Fibroblast of pulmonary artery (primary cell): ENCODE data around the gene PARD3.

Experiments
- DNase-seq: peaks from one replicate; pipeline ENCODE4 v3.0.0-alpha.2; 2010; ENCODE audit warnings: low read depth
- H3K4me3 ChIP-seq: replicated peaks from 2 replicates; pipeline ENCODE4 v1.5.1; 2011; ENCODE audit warnings: low read depth, mild to moderate bottlenecking, control low read depth, low read length, moderate library complexity
- CTCF ChIP-seq: IDR thresholded peaks from 2 replicates; pipeline ENCODE4 v1.5.1; 2011; ENCODE audit warnings: mild to moderate bottlenecking, control low read depth, low read length, inconsistent platforms; ENCODE audit errors: missing control alignments

Gene PARD3

GRCh38 chr10:34699904-34700517 lies 115.1 kb downstream of the PARD3 start:
- H3K4me3 ChIP-seq, result no peak overlapping the region
- no peak for TF ChIP-seq CTCF
- no peak for DNase-seq

- H3K4me3 ChIP-seq, result no peak overlapping the region
- TF ChIP-seq CTCF, result no peak
- DNase-seq, result peak; percentile 66
Observed at GRCh38 chr10:34698979-34699378, 116.1 kb downstream of the PARD3 start.

- no peak for TF ChIP-seq CTCF
- no peak for DNase-seq
- no peak overlapping the region for H3K4me3 ChIP-seq
Observed at GRCh38 chr10:34698248-34698831, 116.8 kb downstream of the PARD3 start.

- DNase-seq, result no peak
- no peak overlapping the region for H3K4me3 ChIP-seq
Observed at GRCh38 chr10:34697351-34698247, 117.5 kb downstream of the PARD3 start.

GRCh38 chr10:34696423-34696822 lies 118.7 kb downstream of the PARD3 start:
- TF ChIP-seq CTCF, result no peak
- peak; percentile 61 for DNase-seq
- H3K4me3 ChIP-seq, result no peak overlapping the region

More at GRCh38 chr10:34697351-34698247, 117.5 kb downstream of the PARD3 start:
- no peak for TF ChIP-seq CTCF

- DNase-seq, result no peak
- no peak overlapping the region for H3K4me3 ChIP-seq
- TF ChIP-seq CTCF, result no peak
Observed at GRCh38 chr10:34690383-34691049, 124.6 kb downstream of the PARD3 start.
